IPS DF 6.9 (cell line): ENCODE measurements around the gene ATRN.
"Not testable (repeated sequence)": the region's sequence is repeated elsewhere in the genome, so short reads cannot be mapped to it uniquely, and the experiment has no call there.

Experiments used
- DNase-seq: peaks from one replicate; pipeline ENCODE4 v3.0.0-alpha.2; 2013; ENCODE audit warnings: low read depth, low spot score
- H3K27ac ChIP-seq: one replicate; pipeline ENCODE4 v1.5.1; 2013; ENCODE audit warnings: low read length, control low read depth
- H3K27me3 ChIP-seq: 2 replicates; pipeline ENCODE4 v1.6.1; 2013; ENCODE audit warnings: mild to moderate bottlenecking, low read length; ENCODE audit not compliant: control insufficient read depth, insufficient read depth
- H3K36me3 ChIP-seq: 2 replicates; pipeline ENCODE4 v1.6.1; 2013; ENCODE audit warnings: low read length; ENCODE audit not compliant: control insufficient read depth, insufficient read depth
- H3K4me1 ChIP-seq: 2 replicates; pipeline ENCODE4 v1.6.1; 2013; ENCODE audit warnings: low read length; ENCODE audit not compliant: control insufficient read depth, insufficient read depth
- H3K4me3 ChIP-seq: 2 replicates; pipeline ENCODE4 v1.5.1; 2013; ENCODE audit warnings: mild to moderate bottlenecking, low read length
- H3K9me3 ChIP-seq: 2 replicates; pipeline ENCODE4 v1.6.1; 2013; ENCODE audit warnings: low read length, inconsistent platforms; ENCODE audit not compliant: control insufficient read depth, insufficient read depth
- WGBS: extraction: QIAGEN DNeasy Blood & Tissue Kit; methylation state at CpG from one replicate; pipeline ENCODE4 v1.1.7; 2013; ENCODE audit warnings: mixed read lengths, missing lambda C conversion rate; ENCODE audit not compliant: insufficient read length, insufficient coverage; 5-methylcytosine and 5-hydroxymethylcytosine counted together

ATRN gene

GRCh38 chr20:3465301-3465700 is 5.5 kb upstream of the ATRN start:
- Histone ChIP-seq H3K36me3 (no peaks in the 10 kb centered on the region), H3K27me3 (peaks cover 4% of the 10 kb centered on the region; the same call in 1 of the 2 replicates), H3K4me1 (no peaks in the 10 kb centered on the region), H3K4me3 (no peak overlapping the region), H3K27ac (no peak overlapping the region), H3K9me3 (no peaks in the 10 kb centered on the region)
- no CpG with 5 or more reads among the region's 1 CpG for WGBS
- DNase-seq = no peak

- no peak overlapping the region for H3K27ac ChIP-seq
- H3K4me3 ChIP-seq = peak overlapping the region; percentile 72; the same call in 1 of the 2 replicates
- H3K9me3 ChIP-seq = no peaks in the 10 kb centered on the region
- WGBS = no CpG with 5 or more reads among the region's 13 CpGs
- DNase-seq = no peak
- no peaks in the 10 kb centered on the region for H3K4me1 ChIP-seq
- peaks cover 4% of the 10 kb centered on the region; the same call in 1 of the 2 replicates for H3K27me3 ChIP-seq
- H3K36me3 ChIP-seq = no peaks in the 10 kb centered on the region
These were observed 601 bp upstream of the ATRN start for GRCh38 chr20:3470208-3470626.

- Histone ChIP-seq H3K4me1 (no peaks in the 10 kb centered on the region), H3K27ac (no peak overlapping the region), H3K36me3 (no peaks in the 10 kb centered on the region), H3K9me3 (no peaks in the 10 kb centered on the region), H3K4me3 (peak overlapping the region; percentile 72), H3K27me3 (peaks cover 4% of the 10 kb centered on the region; the same call in 1 of the 2 replicates)
- WGBS = no CpG with 5 or more reads among the region's 30 CpGs
- DNase-seq = no peak
These were observed 691 bp downstream of the ATRN start for GRCh38 chr20:3471397-3472021.

- Histone ChIP-seq H3K27me3 (peaks cover 4% of the 10 kb centered on the region; the same call in 1 of the 2 replicates), H3K9me3 (no peaks in the 10 kb centered on the region), H3K36me3 (no peaks in the 10 kb centered on the region), H3K27ac (no peak overlapping the region), H3K4me3 (no peak overlapping the region; the same call in 1 of the 2 replicates), H3K4me1 (no peaks in the 10 kb centered on the region)
- DNase-seq = no peak
- WGBS = no CpG with 5 or more reads among the region's 3 CpGs
These were observed 1.3 kb downstream of the ATRN start for GRCh38 chr20:3472105-3472504.

- WGBS = no CpG with 5 or more reads among the region's 6 CpGs
- H3K4me3 ChIP-seq = no peak overlapping the region
These were observed 2.5 kb downstream of the ATRN start for GRCh38 chr20:3473324-3473723.

GRCh38 chr20:3473944-3474343 is 3.1 kb downstream of the ATRN start:
- H3K9me3 ChIP-seq = no peaks in the 10 kb centered on the region
- H3K27ac ChIP-seq = no peak overlapping the region
- no peak overlapping the region for H3K4me3 ChIP-seq
- H3K27me3 ChIP-seq = peaks cover 4% of the 10 kb centered on the region; the same call in 1 of the 2 replicates
- H3K36me3 ChIP-seq = no peaks in the 10 kb centered on the region
- no peak for DNase-seq
- no CpG with 5 or more reads among the region's 1 CpG for WGBS
- H3K4me1 ChIP-seq = no peaks in the 10 kb centered on the region

More at GRCh38 chr20:3473324-3473723, 2.5 kb downstream of the ATRN start:
- Histone ChIP-seq H3K27ac (no peak overlapping the region), H3K36me3 (no peaks in the 10 kb centered on the region), H3K4me1 (no peaks in the 10 kb centered on the region), H3K9me3 (no peaks in the 10 kb centered on the region), H3K27me3 (peaks cover 4% of the 10 kb centered on the region; the same call in 1 of the 2 replicates)
- DNase-seq = no peak

GRCh38 chr20:3477003-3477860 is 6.4 kb downstream of the ATRN start:
- not testable (repeated sequence) for H3K4me3 ChIP-seq, H3K9me3 ChIP-seq, H3K4me1 ChIP-seq, H3K27me3 ChIP-seq, H3K27ac ChIP-seq, H3K36me3 ChIP-seq, DNase-seq
- no CpG with 5 or more reads among the region's 1 CpG for WGBS

- no peaks in the 10 kb centered on the region; the same call in 1 of the 2 replicates for H3K27me3 ChIP-seq
- no peak for DNase-seq
- WGBS = no CpG with 5 or more reads among the region's 5 CpGs
These were observed 7.2 kb downstream of the ATRN start for GRCh38 chr20:3477861-3478544.

GRCh38 chr20:3479025-3479424 is 8.2 kb downstream of the ATRN start:
- no peaks in the 10 kb centered on the region for H3K27me3 ChIP-seq
- no peaks in the 10 kb centered on the region for H3K4me1 ChIP-seq
- no peak overlapping the region for H3K27ac ChIP-seq
- WGBS = no CpG with 5 or more reads among the region's 2 CpGs
- H3K4me3 ChIP-seq = no peak overlapping the region
- DNase-seq = no peak
- H3K36me3 ChIP-seq = no peaks in the 10 kb centered on the region
- no peaks in the 10 kb centered on the region for H3K9me3 ChIP-seq

More at GRCh38 chr20:3477861-3478544, 7.2 kb downstream of the ATRN start:
- H3K4me3 ChIP-seq = no peak overlapping the region
- H3K4me1 ChIP-seq = no peaks in the 10 kb centered on the region
- H3K9me3 ChIP-seq = no peaks in the 10 kb centered on the region
- H3K27ac ChIP-seq = no peak overlapping the region
- H3K36me3 ChIP-seq = no peaks in the 10 kb centered on the region
